NCI-H1092 (cell line): ENCODE results near the gene RPL7A.
"Not testable (repeated sequence)": the region's sequence is repeated elsewhere in the genome, so short reads cannot be mapped to it uniquely, and the experiment has no call there.

Experiments
- DNase-seq: peaks from one replicate; lab custom pipeline; 2025; lab: John Stamatoyannopoulos, UW

RPL7A gene

GRCh38 chr9:133327834-133328484 lies 20.1 kb upstream of the RPL7A start:
- no peak for DNase-seq

- DNase-seq: not testable (repeated sequence)
Measured at GRCh38 chr9:133329306-133330156, 18.5 kb upstream of the RPL7A start.

GRCh38 chr9:133331221-133331620 lies 16.8 kb upstream of the RPL7A start:
- no peak for DNase-seq

GRCh38 chr9:133331641-133332380 lies 16.2 kb upstream of the RPL7A start:
- no peak for DNase-seq

- no peak for DNase-seq
Measured at GRCh38 chr9:133332381-133332730, 15.7 kb upstream of the RPL7A start.

- no peak for DNase-seq
Measured at GRCh38 chr9:133333011-133333410, 15.0 kb upstream of the RPL7A start.

GRCh38 chr9:133333566-133333965 lies 14.5 kb upstream of the RPL7A start:
- DNase-seq: no peak

- no peak for DNase-seq
Measured at GRCh38 chr9:133334161-133334560, 13.9 kb upstream of the RPL7A start.

- not testable (repeated sequence) for DNase-seq
Measured at GRCh38 chr9:133334888-133335287, 13.1 kb upstream of the RPL7A start.

- peak; percentile 89 for DNase-seq
Measured at GRCh38 chr9:133335924-133336811, 11.8 kb upstream of the RPL7A start, which contains the start of gene SURF6. TSS of gene SURF6 (minus strand) at chr9:133336188. CDS start at chr9:133336132, 56 bp downstream.

- no peak for DNase-seq
Measured at GRCh38 chr9:133339641-133340040, 8.4 kb upstream of the RPL7A start.

- DNase-seq: no peak
Measured at GRCh38 chr9:133340256-133340655, 7.8 kb upstream of the RPL7A start.

GRCh38 chr9:133340916-133341315 lies 7.1 kb upstream of the RPL7A start:
- no peak for DNase-seq

GRCh38 chr9:133341369-133342068 lies 6.5 kb upstream of the RPL7A start:
- DNase-seq: no peak

GRCh38 chr9:133342069-133342406 lies 6.0 kb upstream of the RPL7A start:
- DNase-seq: no peak

- no peak for DNase-seq
Measured at GRCh38 chr9:133342570-133342969, 5.4 kb upstream of the RPL7A start.

GRCh38 chr9:133344071-133344470 lies 3.9 kb upstream of the RPL7A start:
- no peak for DNase-seq

- no peak for DNase-seq
Measured at GRCh38 chr9:133344979-133345378, 3.0 kb upstream of the RPL7A start.

GRCh38 chr9:133345596-133345995 lies 2.4 kb upstream of the RPL7A start:
- no peak for DNase-seq

GRCh38 chr9:133346021-133346785 lies 1.8 kb upstream of the RPL7A start:
- DNase-seq: no peak
